Mesodermal cell (in vitro differentiated cells): ENCODE data around the gene ATP4B.

Experiments
- H3K27ac ChIP-seq: 2 replicates; pipeline ENCODE4 v1.7.0; 2013; ENCODE audit warnings: mild to moderate bottlenecking, low read depth, low read length, moderate library complexity; ENCODE audit not compliant: severe bottlenecking
- H3K36me3 ChIP-seq: 2 replicates; pipeline ENCODE4 v1.7.1; 2013; ENCODE audit warnings: mild to moderate bottlenecking, low read length, moderate library complexity; ENCODE audit not compliant: control insufficient read depth, insufficient read depth
- H3K4me1 ChIP-seq: one replicate; pipeline ENCODE4 v1.7.1; 2013; ENCODE audit warnings: mild to moderate bottlenecking, low read length; ENCODE audit not compliant: insufficient read depth, control insufficient read depth, poor library complexity, severe bottlenecking
- H3K4me3 ChIP-seq: 2 replicates; pipeline ENCODE4 v1.7.0; 2013; ENCODE audit warnings: low read length, control low read depth, mild to moderate bottlenecking; ENCODE audit not compliant: insufficient read depth, poor library complexity, severe bottlenecking; ENCODE audit errors: extremely low read depth
- H3K9me3 ChIP-seq: 2 replicates; pipeline ENCODE4 v1.7.1; 2013; ENCODE audit warnings: mild to moderate bottlenecking, low read length, moderate library complexity; ENCODE audit not compliant: control insufficient read depth
- WGBS, 2 experiments: methylation state at CpG; one replicate each; pipeline ENCODE4 v1.1.5; 2013; ENCODE audit warnings: missing lambda C conversion rate in 2 of 2; ENCODE audit not compliant: insufficient coverage in 2 of 2; 5-methylcytosine and 5-hydroxymethylcytosine counted together

Gene ATP4B

GRCh38 chr13:113638173-113638746, 19.7 kb downstream of the ATP4B start:
- Histone ChIP-seq H3K9me3 (no peaks in the 10 kb centered on the region), H3K4me1 (no peaks in the 10 kb centered on the region), H3K36me3 (peaks cover 94% of the 10 kb centered on the region), H3K4me3 (no peak overlapping the region), H3K27ac (no peak overlapping the region)
- WGBS, 2 experiments: 96 to 97% methylated on average over 32 to 34 of the region's 37 CpGs

- WGBS, 2 experiments: 97 to 100% methylated on average over 18 to 30 of the region's 30 CpGs
- Histone ChIP-seq H3K4me3 (no peak overlapping the region), H3K4me1 (no peaks in the 10 kb centered on the region), H3K36me3 (peaks cover 91% of the 10 kb centered on the region), H3K27ac (no peak overlapping the region), H3K9me3 (no peaks in the 10 kb centered on the region)
Observed at GRCh38 chr13:113637262-113638160, 20.5 kb downstream of the ATP4B start.

GRCh38 chr13:113636266-113636963, 21.6 kb downstream of the ATP4B start:
- Histone ChIP-seq H3K9me3 (no peaks in the 10 kb centered on the region), H3K4me3 (no peak overlapping the region), H3K4me1 (no peaks in the 10 kb centered on the region), H3K27ac (no peak overlapping the region), H3K36me3 (peaks cover 91% of the 10 kb centered on the region)
- whole genome bisulfite sequencing, 2 experiments: 96 to 97% methylated on average over 17 to 20 of the region's 24 CpGs

GRCh38 chr13:113635709-113636108, 22.3 kb downstream of the ATP4B start:
- WGBS, 2 experiments: 96% methylated on average over 18 to 20 of the region's 25 CpGs
- Histone ChIP-seq H3K4me3 (no peak overlapping the region), H3K9me3 (no peaks in the 10 kb centered on the region), H3K36me3 (peaks cover 94% of the 10 kb centered on the region), H3K4me1 (no peaks in the 10 kb centered on the region), H3K27ac (no peak overlapping the region)

- H3K4me3 ChIP-seq: no peak overlapping the region
- H3K4me1 ChIP-seq: no peaks in the 10 kb centered on the region
- H3K27ac ChIP-seq: no peak overlapping the region
- 95 to 98% methylated on average over 5 of the region's 7 CpGs for WGBS, 2 experiments
- no peaks in the 10 kb centered on the region for H3K9me3 ChIP-seq
- H3K36me3 ChIP-seq: peaks cover 91% of the 10 kb centered on the region
Observed at GRCh38 chr13:113635048-113635420, 23.0 kb downstream of the ATP4B start.

GRCh38 chr13:113634279-113635047, 23.5 kb downstream of the ATP4B start:
- Histone ChIP-seq H3K36me3 (peaks cover 91% of the 10 kb centered on the region), H3K9me3 (no peaks in the 10 kb centered on the region), H3K4me3 (no peak overlapping the region), H3K4me1 (no peaks in the 10 kb centered on the region), H3K27ac (no peak overlapping the region)
- WGBS, 2 experiments: 95 to 96% methylated on average over 14 to 15 of the region's 16 CpGs

- WGBS, 2 experiments: 93 to 96% methylated on average over 16 to 18 of the region's 18 CpGs
- Histone ChIP-seq H3K4me1 (no peaks in the 10 kb centered on the region), H3K27ac (no peak overlapping the region), H3K4me3 (no peak overlapping the region), H3K36me3 (peaks cover 90% of the 10 kb centered on the region), H3K9me3 (no peaks in the 10 kb centered on the region)
Observed at GRCh38 chr13:113633485-113633873, 24.5 kb downstream of the ATP4B start.

GRCh38 chr13:113632706-113633484, 25.1 kb downstream of the ATP4B start:
- Histone ChIP-seq H3K9me3 (no peaks in the 10 kb centered on the region), H3K27ac (no peak overlapping the region), H3K36me3 (peaks cover 86% of the 10 kb centered on the region), H3K4me3 (no peak overlapping the region), H3K4me1 (no peaks in the 10 kb centered on the region)
- 97% methylated on average over 27 to 35 of the region's 38 CpGs for WGBS, 2 experiments

- Histone ChIP-seq H3K4me1 (no peaks in the 10 kb centered on the region), H3K9me3 (no peaks in the 10 kb centered on the region), H3K27ac (no peak overlapping the region), H3K4me3 (no peak overlapping the region), H3K36me3 (peaks cover 83% of the 10 kb centered on the region)
- WGBS, 2 experiments: 96 to 97% methylated on average over 33 to 37 of the region's 42 CpGs
Observed at GRCh38 chr13:113631341-113632095, 26.5 kb downstream of the ATP4B start.
